Measurements from ENCODE around the gene TK2. TPM values are rescaled to one million over a fixed set of nuclear protein-coding genes. Genes with fewer than 3 reads are reported as not detected.

Gene TK2
- total and polyA plus RNA-seq, 4 donors = 10.5 to 31.9 (median 21.0) TPM

- no peaks in the 10 kb centered on the region for H3K27me3 ChIP-seq (ENCODE audit: control insufficient read depth in 4 of 4, insufficient read depth in 4 of 4, low read length in 3 of 4)
- H3K4me1 ChIP-seq (ENCODE audit: control insufficient read depth in 4 of 4, insufficient read depth in 4 of 4, low read length in 3 of 4) = peaks cover 18 to 47% (median 38%) of the 10 kb centered on the region in 4 donors
- WGBS = 78% methylated on average over 4 of the region's 4 CpGs
- peak overlapping the region in 1 of 2 donors; percentile 23 for H3K27ac ChIP-seq (ENCODE audit: low read depth in 1 of 2, low read length in 2 of 2)
- no peaks in the 10 kb centered on the region for H3K9me3 ChIP-seq (ENCODE audit: control insufficient read depth in 4 of 4, low read length in 3 of 4)
- TF ChIP-seq HNF4G (IDR thresholded peaks at IDR 0.05) (no peak), CTCF (IDR thresholded peaks at IDR 0.05; ENCODE audit: low read depth, low read length, missing input control) (no peak), MAX (IDR thresholded peaks at IDR 0.05) (no peak), GABPA (IDR thresholded peaks at IDR 0.05 in 1 of 2, conservative IDR thresholded peaks at IDR 0.05 in 1 of 2) (no peak), ATF3 (IDR thresholded peaks at IDR 0.05) (no peak), RXRA (IDR thresholded peaks at IDR 0.05) (no peak), YY1 (IDR thresholded peaks at IDR 0.05) (no peak), REST (IDR thresholded peaks at IDR 0.05) (no peak), HNF4A (conservative IDR thresholded peaks at IDR 0.05) (no peak), TAF1 (conservative IDR thresholded peaks at IDR 0.05) (no peak), FOXA2 (IDR thresholded peaks at IDR 0.05) (no peak), SP1 (IDR thresholded peaks at IDR 0.05) (no peak), NR2F2 (IDR thresholded peaks at IDR 0.05) (no peak), ZBTB33 (IDR thresholded peaks at IDR 0.05) (no peak), EGR1 (IDR thresholded peaks at IDR 0.05; ENCODE audit: low read depth in 2 of 2) (no peak), JUND (IDR thresholded peaks at IDR 0.05) (no peak)
- no peak overlapping the region for H3K4me3 ChIP-seq (ENCODE audit: low read depth in 1 of 3, low read length in 3 of 3)
- H3K36me3 ChIP-seq (ENCODE audit: control insufficient read depth in 4 of 4, insufficient read depth in 3 of 4, low read depth in 1 of 4, low read length in 3 of 4) = no peaks in the 10 kb centered on the region
- no peak overlapping the region for H3K9ac ChIP-seq (ENCODE audit: low read depth in 1 of 2, low read length in 2 of 2)
- no peak for DNase-seq (ENCODE audit: low spot score)
Observed at GRCh38 chr16:66507731-66508239, 42.1 kb downstream of the TK2 start.

- WGBS = 47% methylated on average over 3 of the region's 3 CpGs
- peaks cover 6 to 19% (median 14%) of the 10 kb centered on the region in 4 donors for H3K4me1 ChIP-seq (ENCODE audit: control insufficient read depth in 4 of 4, insufficient read depth in 4 of 4, low read length in 3 of 4)
- peak overlapping the region; percentile 50 to 91 for H3K27ac ChIP-seq (ENCODE audit: low read depth in 1 of 2, low read length in 2 of 2)
- H3K36me3 ChIP-seq (ENCODE audit: control insufficient read depth in 4 of 4, insufficient read depth in 3 of 4, low read depth in 1 of 4, low read length in 3 of 4) = no peaks in the 10 kb centered on the region
- no peak for DNase-seq (ENCODE audit: low spot score)
- no peak overlapping the region for H3K4me3 ChIP-seq (ENCODE audit: low read depth in 1 of 3, low read length in 3 of 3)
- H3K9ac ChIP-seq (ENCODE audit: low read depth in 1 of 2, low read length in 2 of 2) = no peak overlapping the region
- H3K27me3 ChIP-seq (ENCODE audit: control insufficient read depth in 4 of 4, insufficient read depth in 4 of 4, low read length in 3 of 4) = no peaks in the 10 kb centered on the region
- H3K9me3 ChIP-seq (ENCODE audit: control insufficient read depth in 4 of 4, low read length in 3 of 4) = no peaks in the 10 kb centered on the region
- TF ChIP-seq ZBTB33 (IDR thresholded peaks at IDR 0.05) = peak; percentile 37
- peak in 1 of 2 donors; percentile 44 for TF ChIP-seq JUND (IDR thresholded peaks at IDR 0.05)
- no peak for TF ChIP-seq CTCF (IDR thresholded peaks at IDR 0.05; ENCODE audit: low read depth, low read length, missing input control)
- TF ChIP-seq FOXA2 (IDR thresholded peaks at IDR 0.05) = no peak
- TF ChIP-seq ATF3 (IDR thresholded peaks at IDR 0.05) = no peak
Observed at GRCh38 chr16:66503612-66504011, 46.3 kb downstream of the TK2 start.

All from liver (tissue), 9 donors.